Activated T-cell treated with anti-CD3 and anti-CD28 coated beads, Interleukin-2, amount 50 U/mL, for 24 hours (primary cell): Measurements from ENCODE around the gene CROCC2.
A peak's percentile ranks its signal among the peaks of the same experiment; 100 is the strongest.

ENCODE experiments used
- DNase-seq: peaks from one replicate; pipeline ENCODE4 v3.0.0-alpha.2; 2020
- H3K27ac Mint-ChIP-seq: 2 replicates; pipeline ENCODE4 v1.8.0; 2020; ENCODE audit warnings: mild to moderate bottlenecking, mixed read lengths
- H3K27me3 Mint-ChIP-seq: 2 replicates; pipeline ENCODE4 v1.8.0; 2020; ENCODE audit warnings: mixed read lengths
- H3K36me3 Mint-ChIP-seq: 2 replicates; pipeline ENCODE4 v1.8.0; 2020; ENCODE audit warnings: low read depth, mixed read lengths
- H3K4me1 Mint-ChIP-seq: 2 replicates; pipeline ENCODE4 v1.8.0; 2020; ENCODE audit warnings: low read depth, mixed read lengths
- H3K4me3 Mint-ChIP-seq: 2 replicates; pipeline ENCODE4 v1.8.0; 2020; ENCODE audit warnings: mild to moderate bottlenecking, moderate library complexity, mixed read lengths
- H3K9me3 Mint-ChIP-seq: 2 replicates; pipeline ENCODE4 v1.8.0; 2020; ENCODE audit warnings: mixed read lengths

The CROCC2 gene

DNA sequence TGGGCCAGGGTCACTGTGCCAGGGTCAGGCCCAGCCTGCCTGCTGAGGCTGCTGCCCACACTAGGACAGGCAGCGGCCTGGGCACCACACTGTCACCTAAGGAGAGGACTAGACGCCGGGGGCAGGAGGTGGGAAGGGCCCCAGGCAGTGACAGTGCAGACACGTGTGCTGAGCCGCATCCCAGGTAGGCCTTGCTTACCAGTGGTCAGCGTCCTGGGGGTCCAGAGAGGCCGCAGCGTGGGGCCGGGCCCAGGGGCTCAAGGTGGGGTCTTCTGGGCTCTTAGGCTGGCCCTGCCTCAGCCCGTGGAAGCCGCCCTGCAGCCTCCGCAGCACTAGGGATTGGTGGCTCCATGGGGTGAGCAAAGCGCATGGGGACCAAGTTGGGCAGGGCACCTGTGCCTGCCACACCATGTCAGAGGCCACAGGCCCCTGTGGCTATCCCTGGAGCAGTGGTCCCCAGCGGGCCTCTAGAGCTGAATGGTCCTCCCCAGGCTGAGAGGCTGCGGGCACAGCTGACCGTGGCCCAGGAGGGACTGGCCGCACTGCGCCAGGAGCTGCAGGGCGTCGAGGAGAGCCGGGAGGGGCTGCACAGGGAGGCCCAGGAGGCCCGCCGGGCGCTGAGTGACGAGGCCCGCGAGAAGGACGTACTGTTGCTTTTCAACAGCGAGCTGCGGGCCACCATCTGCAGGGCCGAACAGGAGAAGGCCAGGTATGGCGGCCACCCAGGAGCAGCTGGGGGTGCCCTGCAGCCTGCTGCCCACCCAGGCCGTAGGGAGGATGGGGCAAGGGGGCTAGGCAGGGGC lies 57.1 kb downstream of the CROCC2 start:
- H3K27ac Mint-ChIP-seq: no peak overlapping the region

DNA sequence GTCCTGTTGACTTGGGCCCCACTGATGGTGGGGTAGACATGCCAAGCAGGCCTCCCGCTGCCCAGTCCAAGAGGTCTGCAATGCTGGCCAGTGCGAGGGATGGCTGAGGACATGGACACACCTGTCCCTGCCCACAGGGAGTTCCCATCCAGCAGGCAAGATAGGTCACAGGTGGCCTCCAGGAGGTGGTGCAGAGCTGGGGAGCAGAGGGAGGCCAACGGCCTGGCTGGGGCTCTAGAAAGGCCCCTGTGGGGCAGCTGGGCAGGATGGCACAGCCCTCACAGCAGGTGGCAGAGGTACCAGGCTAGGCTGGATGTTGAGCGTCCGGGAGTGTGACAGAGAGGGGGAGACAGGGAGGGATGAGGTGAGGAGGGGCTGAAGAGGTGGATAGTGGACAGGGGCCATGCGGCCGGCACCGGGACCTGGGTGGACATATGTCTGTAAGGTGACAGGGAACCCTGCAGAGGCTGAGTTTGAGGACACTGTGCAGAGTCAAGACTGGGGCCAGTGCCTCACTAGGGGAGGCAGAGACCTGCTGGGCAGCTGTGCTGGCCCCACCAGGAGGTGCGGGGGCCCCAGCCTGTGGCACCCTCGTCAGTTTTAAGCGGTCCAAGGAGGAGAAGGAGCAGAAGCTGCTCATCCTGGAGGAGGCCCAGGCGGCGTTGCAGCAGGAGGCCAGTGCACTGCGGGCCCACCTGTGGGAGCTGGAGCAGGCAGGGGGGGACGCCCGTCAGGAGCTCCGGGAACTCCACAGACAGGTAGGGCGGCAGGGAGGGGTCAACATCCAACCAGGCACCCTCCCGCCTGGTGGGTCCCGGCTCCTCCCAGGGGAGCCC lies 58.0 kb downstream of the CROCC2 start:
- H3K27ac Mint-ChIP-seq: no peak overlapping the region
- no peaks in the 10 kb centered on the region for H3K4me1 Mint-ChIP-seq
- no peaks in the 10 kb centered on the region for H3K9me3 Mint-ChIP-seq
- no peak overlapping the region for H3K4me3 Mint-ChIP-seq
- no peaks in the 10 kb centered on the region for H3K36me3 Mint-ChIP-seq
- DNase-seq: peak; percentile 23
- H3K27me3 Mint-ChIP-seq: no peaks in the 10 kb centered on the region

More for the DNA sequence above, 57.1 kb downstream of the CROCC2 start:
- peak; percentile 23 for DNase-seq
- H3K36me3 Mint-ChIP-seq: no peaks in the 10 kb centered on the region
- no peaks in the 10 kb centered on the region for H3K4me1 Mint-ChIP-seq
- no peaks in the 10 kb centered on the region for H3K27me3 Mint-ChIP-seq
- no peak overlapping the region for H3K4me3 Mint-ChIP-seq
- no peaks in the 10 kb centered on the region for H3K9me3 Mint-ChIP-seq

GRCh38 chr2:240964704-240965295 lies 58.7 kb downstream of the CROCC2 start:
- H3K4me3 Mint-ChIP-seq: no peak overlapping the region
- no peaks in the 10 kb centered on the region for H3K36me3 Mint-ChIP-seq
- H3K27ac Mint-ChIP-seq: no peak overlapping the region
- H3K9me3 Mint-ChIP-seq: no peaks in the 10 kb centered on the region
- peak; percentile 13 for DNase-seq
- H3K27me3 Mint-ChIP-seq: no peaks in the 10 kb centered on the region
- H3K4me1 Mint-ChIP-seq: no peaks in the 10 kb centered on the region

DNA sequence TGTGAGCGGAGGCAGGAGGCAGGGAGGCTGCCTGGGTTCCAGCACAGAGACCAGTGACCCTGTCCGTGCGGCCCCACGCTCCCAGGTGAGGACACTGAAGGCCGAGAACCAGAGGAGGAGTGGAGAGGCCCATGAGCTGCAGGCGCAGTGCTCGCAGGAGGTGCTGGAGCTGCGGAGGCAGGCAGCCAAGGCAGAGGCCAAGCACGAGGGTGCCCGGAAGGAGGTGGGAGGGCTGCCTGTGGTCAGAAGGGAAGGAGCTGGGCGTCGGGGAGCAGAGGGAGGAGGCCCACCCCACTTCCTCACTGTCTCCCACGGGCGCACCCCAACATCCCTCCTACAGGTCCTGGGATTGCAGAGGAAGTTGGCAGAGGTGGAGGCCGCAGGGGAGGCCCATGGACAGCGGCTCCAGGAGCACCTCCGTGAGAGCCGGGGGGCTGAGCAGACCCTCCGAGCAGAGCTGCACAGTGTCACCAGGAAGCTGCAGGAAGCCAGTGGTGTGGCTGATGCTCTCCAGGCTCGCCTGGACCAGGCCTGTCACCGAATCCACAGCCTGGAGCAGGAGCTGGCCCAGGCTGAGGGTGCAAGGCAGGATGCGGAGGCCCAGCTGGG lies 59.3 kb downstream of the CROCC2 start:
- Mint-ChIP-seq H3K27ac (no peak overlapping the region), H3K4me1 (no peaks in the 10 kb centered on the region), H3K36me3 (no peaks in the 10 kb centered on the region), H3K27me3 (no peaks in the 10 kb centered on the region), H3K9me3 (no peaks in the 10 kb centered on the region), H3K4me3 (no peak overlapping the region)
- no peak for DNase-seq

DNA sequence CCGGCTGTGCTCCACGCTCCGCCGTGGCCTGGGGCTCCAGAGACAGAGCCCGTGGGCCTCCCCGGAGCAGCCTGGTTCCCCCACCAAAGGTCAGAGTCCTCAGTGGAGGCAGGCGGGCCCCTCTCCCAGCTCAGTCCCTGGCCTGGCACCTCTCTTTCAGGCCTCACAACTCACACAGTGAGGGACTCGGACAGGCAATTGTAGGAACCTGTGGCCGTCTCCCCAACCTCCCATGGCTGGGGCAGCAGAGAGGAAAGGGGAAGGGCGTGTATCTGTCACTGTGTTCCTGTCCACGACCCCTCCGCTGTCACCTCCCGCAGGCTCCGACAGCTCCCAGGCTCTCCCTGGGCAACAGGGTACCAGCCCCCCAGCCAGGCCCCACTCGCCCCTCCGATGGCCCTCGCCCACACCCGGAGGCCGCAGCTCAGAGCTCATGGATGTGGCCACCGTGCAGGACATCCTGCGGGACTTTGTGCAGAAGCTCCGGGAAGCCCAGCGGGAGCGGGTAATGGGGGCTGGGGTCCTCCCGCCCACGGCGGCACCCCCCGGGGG lies 59.8 kb downstream of the CROCC2 start:
- DNase-seq: no peak
- no peaks in the 10 kb centered on the region for H3K4me1 Mint-ChIP-seq
- no peak overlapping the region for H3K4me3 Mint-ChIP-seq
- no peak overlapping the region for H3K27ac Mint-ChIP-seq
- no peaks in the 10 kb centered on the region for H3K9me3 Mint-ChIP-seq
- no peaks in the 10 kb centered on the region for H3K36me3 Mint-ChIP-seq
- H3K27me3 Mint-ChIP-seq: no peaks in the 10 kb centered on the region

DNA sequence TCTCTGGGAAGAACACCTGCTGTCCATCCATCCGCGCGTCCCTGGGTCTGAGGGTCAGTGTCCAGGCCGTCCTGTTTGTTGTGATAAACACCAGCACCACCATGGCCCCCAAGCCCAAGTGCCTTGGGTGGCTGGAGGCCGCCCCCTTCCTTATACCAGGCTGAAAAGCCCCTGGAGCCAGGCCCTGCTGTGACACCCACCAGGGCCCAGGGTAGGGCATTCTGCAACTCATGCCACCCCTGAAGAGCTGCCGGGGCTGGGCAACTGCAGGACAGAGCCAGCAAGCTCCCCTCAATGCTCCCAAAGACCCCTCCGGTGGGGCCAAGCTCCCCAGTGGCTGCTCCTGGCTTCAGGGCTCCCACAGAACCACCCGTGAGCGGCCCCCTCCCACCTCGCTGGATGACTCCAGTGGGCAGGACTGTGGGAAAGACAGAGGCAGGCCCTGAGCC lies 60.3 kb downstream of the CROCC2 start:
- Mint-ChIP-seq H3K27ac (no peak overlapping the region), H3K4me3 (no peak overlapping the region), H3K36me3 (no peaks in the 10 kb centered on the region), H3K27me3 (no peaks in the 10 kb centered on the region), H3K9me3 (no peaks in the 10 kb centered on the region), H3K4me1 (no peaks in the 10 kb centered on the region)
- DNase-seq: no peak

- Mint-ChIP-seq H3K9me3 (no peaks in the 10 kb centered on the region), H3K4me1 (no peaks in the 10 kb centered on the region), H3K36me3 (no peaks in the 10 kb centered on the region), H3K27me3 (no peaks in the 10 kb centered on the region), H3K27ac (no peak overlapping the region), H3K4me3 (no peak overlapping the region)
- no peak for DNase-seq
These were observed 61.0 kb downstream of the CROCC2 start for GRCh38 chr2:240966906-240967680.

GRCh38 chr2:240967681-240968621 lies 61.8 kb downstream of the CROCC2 start:
- Mint-ChIP-seq H3K9me3 (no peaks in the 10 kb centered on the region), H3K27me3 (no peaks in the 10 kb centered on the region), H3K36me3 (no peaks in the 10 kb centered on the region), H3K27ac (no peak overlapping the region), H3K4me3 (no peak overlapping the region), H3K4me1 (no peaks in the 10 kb centered on the region)
- no peak for DNase-seq

- H3K27me3 Mint-ChIP-seq: peaks cover 3% of the 10 kb centered on the region
- H3K36me3 Mint-ChIP-seq: no peaks in the 10 kb centered on the region
- no peak overlapping the region for H3K27ac Mint-ChIP-seq
- peaks cover 3% of the 10 kb centered on the region for H3K4me1 Mint-ChIP-seq
- H3K9me3 Mint-ChIP-seq: peaks cover 3% of the 10 kb centered on the region
- DNase-seq: no peak
- no peak overlapping the region for H3K4me3 Mint-ChIP-seq
These were observed 62.8 kb downstream of the CROCC2 start for GRCh38 chr2:240968731-240969624.

GRCh38 chr2:240970104-240970503 lies 64.0 kb downstream of the CROCC2 start:
- no peaks in the 10 kb centered on the region for H3K36me3 Mint-ChIP-seq
- H3K4me3 Mint-ChIP-seq: no peak overlapping the region
- no peak overlapping the region for H3K27ac Mint-ChIP-seq

GRCh38 chr2:240970816-240971215 lies 64.7 kb downstream of the CROCC2 start:
- Mint-ChIP-seq H3K9me3 (peaks cover 3% of the 10 kb centered on the region), H3K36me3 (no peaks in the 10 kb centered on the region), H3K4me1 (peaks cover 10% of the 10 kb centered on the region), H3K27ac (no peak overlapping the region), H3K4me3 (no peak overlapping the region), H3K27me3 (peaks cover 12% of the 10 kb centered on the region)
- no peak for DNase-seq

More at GRCh38 chr2:240970104-240970503, 64.0 kb downstream of the CROCC2 start:
- Mint-ChIP-seq H3K9me3 (peaks cover 3% of the 10 kb centered on the region), H3K27me3 (peaks cover 8% of the 10 kb centered on the region), H3K4me1 (peaks cover 10% of the 10 kb centered on the region)
- DNase-seq: no peak

GRCh38 chr2:240972201-240972600 lies 66.1 kb downstream of the CROCC2 start:
- H3K9me3 Mint-ChIP-seq: peaks cover 3% of the 10 kb centered on the region
- H3K36me3 Mint-ChIP-seq: no peaks in the 10 kb centered on the region
- H3K27ac Mint-ChIP-seq: no peak overlapping the region
- H3K4me1 Mint-ChIP-seq: peaks cover 10% of the 10 kb centered on the region
- peaks cover 12% of the 10 kb centered on the region for H3K27me3 Mint-ChIP-seq
- no peak for DNase-seq
- no peak overlapping the region for H3K4me3 Mint-ChIP-seq
